Natural killer cell (primary cell): ENCODE measurements around the gene ZNF786. TPM values are rescaled to one million over a fixed set of nuclear protein-coding genes. Genes with fewer than 3 reads are reported as not detected.

Experiments used
- ATAC-seq, 3 donors: fragments of 150-1000 bp in 2 of 3; fragments of 200-7000 bp in 1 of 3; cut with Tn5 transposase; 1 replicate in 1 of 3; 2 replicates in 2 of 3; pipeline ENCODE4 v1.10.0; 2021; ENCODE audit warnings: mild to moderate bottlenecking in 2 of 3, moderate library complexity in 2 of 3
- DNase-seq, 2 donors: peaks; one replicate each; pipeline versions ENCODE4 v3.0.0 to v3.0.0-alpha.2; 2013 to 2021; ENCODE audit warnings: mixed read lengths in 1 of 2
- H3K27ac ChIP-seq: one replicate; pipeline ENCODE4 v1.5.1; 2013; ENCODE audit warnings: mild to moderate bottlenecking, low read length
- H3K27me3 ChIP-seq: one replicate; pipeline ENCODE4 v1.6.1; 2013; ENCODE audit warnings: low read length; ENCODE audit not compliant: control insufficient read depth, insufficient read depth
- H3K36me3 ChIP-seq: one replicate; pipeline ENCODE4 v1.6.1; 2013; ENCODE audit warnings: low read length; ENCODE audit not compliant: control insufficient read depth, insufficient read depth
- H3K4me1 ChIP-seq: one replicate; pipeline ENCODE4 v1.6.1; 2013; ENCODE audit warnings: low read length; ENCODE audit not compliant: control insufficient read depth, insufficient read depth
- H3K4me3 ChIP-seq: one replicate; pipeline ENCODE4 v1.5.1; 2013; ENCODE audit warnings: low read length
- H3K9me3 ChIP-seq: one replicate; pipeline ENCODE4 v1.6.1; 2013; ENCODE audit warnings: low read length; ENCODE audit not compliant: control insufficient read depth, insufficient read depth
- H3K27ac Mint-ChIP-seq, 2 donors: one replicate each; pipeline ENCODE4 v1.8.0; 2022; ENCODE audit warnings: mild to moderate bottlenecking in 2 of 2, mixed read lengths in 2 of 2, moderate library complexity in 1 of 2
- H3K27me3 Mint-ChIP-seq, 2 donors: one replicate each; pipeline ENCODE4 v1.8.0; 2022; ENCODE audit warnings: low read depth in 2 of 2, mixed read lengths in 2 of 2
- H3K36me3 Mint-ChIP-seq: one replicate; pipeline ENCODE4 v1.8.0; 2022; ENCODE audit warnings: mixed read lengths
- H3K4me1 Mint-ChIP-seq, 2 donors: one replicate each; pipeline ENCODE4 v1.8.0; 2022; ENCODE audit warnings: mixed read lengths in 2 of 2
- H3K4me3 Mint-ChIP-seq: one replicate; pipeline ENCODE4 v1.8.0; 2022; ENCODE audit warnings: mild to moderate bottlenecking, moderate library complexity, mixed read lengths
- H3K9me3 Mint-ChIP-seq, 2 donors: one replicate each; pipeline ENCODE4 v1.8.0; 2022; ENCODE audit warnings: mixed read lengths in 2 of 2
- CTCF ChIP-seq: fragments of 200-600 bp; IDR thresholded peaks from one replicate; pipeline ENCODE4 v1.8.0; 2022; ENCODE audit warnings: antibody characterized with exemption
- WGBS: methylation state at CpG from one replicate; pipeline ENCODE4 v1.1.7; 2013; ENCODE audit warnings: missing lambda C conversion rate; ENCODE audit not compliant: insufficient coverage; 5-methylcytosine and 5-hydroxymethylcytosine counted together
- intact Hi-C: fragments of 100-400 bp; cut with micrococcal nuclease; formaldehyde crosslinking; loops from one replicate; pipeline ENCODE4 v1.14.2; 2022
- total RNA-seq, 4 donors: library from RNA; stranded (reverse); fragments of 120-200 nt in 1 of 4; gene quantifications; one replicate each; pipeline versions ENCODE4 v1.2.3 to v1.2.4, GENCODE V29; 2013 to 2022

The ZNF786 gene
- total RNA-seq, 3 donors from 2014 or later (not counting 1 experiment from before 2014, with no cell fraction given): 3.2 to 9.1 (median 4.6) TPM

GRCh38 chr7:149027611-149028345 lies 62.7 kb downstream of the ZNF786 start:
- H3K4me3 ChIP-seq: peak overlapping the region; percentile 64
- intact Hi-C loops: loop anchor here (1.0 to 5.0 kb wide), 5 partner anchors 22 to 143 kb away; partner anchors contain the start of genes EZH2, ZNF398 and ZNF786
- WGBS: under 1% methylated on average over 43 of the region's 43 CpGs
- H3K36me3 ChIP-seq: peaks cover 3% of the 10 kb centered on the region
- Mint-ChIP-seq H3K4me1 (peaks cover 44 to 50% of the 10 kb centered on the region in 2 donors), H3K27ac (peak overlapping the region; percentile 89 to 94), H3K9me3 (no peaks in the 10 kb centered on the region), H3K36me3 (no peaks in the 10 kb centered on the region), H3K27me3 (peaks cover 0 to 3% of the 10 kb centered on the region in 2 donors), H3K4me3 (peak overlapping the region; percentile 93)
- H3K4me1 ChIP-seq: peaks cover 18% of the 10 kb centered on the region
- no peak for ATAC-seq
- no peak for TF ChIP-seq CTCF
- H3K27ac ChIP-seq: peak overlapping the region; percentile 60
- no peaks in the 10 kb centered on the region for H3K27me3 ChIP-seq
- DNase-seq: peak in 1 of 2 donors; percentile 24
- H3K9me3 ChIP-seq: no peaks in the 10 kb centered on the region

GRCh38 chr7:149027055-149027454 lies 63.5 kb downstream of the ZNF786 start:
- peaks cover 44 to 53% of the 10 kb centered on the region in 2 donors for H3K4me1 Mint-ChIP-seq
- peaks cover 3% of the 10 kb centered on the region for H3K36me3 ChIP-seq
- H3K4me1 ChIP-seq: peaks cover 18% of the 10 kb centered on the region
- peak overlapping the region; percentile 93 for H3K4me3 Mint-ChIP-seq
- H3K27me3 ChIP-seq: no peaks in the 10 kb centered on the region
- TF ChIP-seq CTCF: no peak
- H3K27ac ChIP-seq: peak overlapping the region; percentile 15
- no peaks in the 10 kb centered on the region for H3K9me3 ChIP-seq
- ATAC-seq: no peak
- DNase-seq: peak in 1 of 2 donors; percentile 23
- no peak overlapping the region for H3K4me3 ChIP-seq
- peak overlapping the region; percentile 89 to 94 for H3K27ac Mint-ChIP-seq
- peaks cover 0 to 3% of the 10 kb centered on the region in 2 donors for H3K27me3 Mint-ChIP-seq
- H3K9me3 Mint-ChIP-seq: no peaks in the 10 kb centered on the region
- WGBS: 8% methylated on average over 6 of the region's 10 CpGs
- intact Hi-C loops: loop anchor here (5.0 kb wide), 1 partner anchor 120 kb away; the partner anchor contains the start of gene ZNF398
- no peaks in the 10 kb centered on the region for H3K36me3 Mint-ChIP-seq

- no peak overlapping the region for H3K4me3 Mint-ChIP-seq
- ATAC-seq (no peak), DNase-seq (no peak)
- no peak overlapping the region for H3K4me3 ChIP-seq
- H3K36me3 ChIP-seq: peaks cover 18% of the 10 kb centered on the region
- intact Hi-C loops: no loop called here
- H3K27me3 ChIP-seq: no peaks in the 10 kb centered on the region
- peaks cover 14% of the 10 kb centered on the region for H3K4me1 ChIP-seq
- H3K27ac ChIP-seq: no peak overlapping the region
- H3K27me3 Mint-ChIP-seq: no peaks in the 10 kb centered on the region
- no peaks in the 10 kb centered on the region for H3K36me3 Mint-ChIP-seq
- H3K9me3 ChIP-seq: no peaks in the 10 kb centered on the region
- H3K27ac Mint-ChIP-seq: peak overlapping the region in 1 of 2 donors; percentile 56
- no peaks in the 10 kb centered on the region for H3K9me3 Mint-ChIP-seq
- no peak for TF ChIP-seq CTCF
- 97% methylated on average over 6 of the region's 7 CpGs for WGBS
- H3K4me1 Mint-ChIP-seq: peaks cover 35 to 64% of the 10 kb centered on the region in 2 donors
These were observed 66.9 kb downstream of the ZNF786 start for GRCh38 chr7:149023662-149024061.
